IPS DF 6.9 (cell line): ENCODE results near the gene TBC1D23.
"Not testable (repeated sequence)": the region's sequence is repeated elsewhere in the genome, so short reads cannot be mapped to it uniquely, and the experiment has no call there.

Experiments used
- DNase-seq: peaks from one replicate; pipeline ENCODE4 v3.0.0-alpha.2; 2013; ENCODE audit warnings: low read depth, low spot score
- H3K27ac ChIP-seq: one replicate; pipeline ENCODE4 v1.5.1; 2013; ENCODE audit warnings: low read length, control low read depth
- H3K27me3 ChIP-seq: 2 replicates; pipeline ENCODE4 v1.6.1; 2013; ENCODE audit warnings: mild to moderate bottlenecking, low read length; ENCODE audit not compliant: control insufficient read depth, insufficient read depth
- H3K36me3 ChIP-seq: 2 replicates; pipeline ENCODE4 v1.6.1; 2013; ENCODE audit warnings: low read length; ENCODE audit not compliant: control insufficient read depth, insufficient read depth
- H3K4me1 ChIP-seq: 2 replicates; pipeline ENCODE4 v1.6.1; 2013; ENCODE audit warnings: low read length; ENCODE audit not compliant: control insufficient read depth, insufficient read depth
- H3K4me3 ChIP-seq: 2 replicates; pipeline ENCODE4 v1.5.1; 2013; ENCODE audit warnings: mild to moderate bottlenecking, low read length
- H3K9me3 ChIP-seq: 2 replicates; pipeline ENCODE4 v1.6.1; 2013; ENCODE audit warnings: low read length, inconsistent platforms; ENCODE audit not compliant: control insufficient read depth, insufficient read depth
- WGBS: extraction: QIAGEN DNeasy Blood & Tissue Kit; methylation state at CpG from one replicate; pipeline ENCODE4 v1.1.7; 2013; ENCODE audit warnings: mixed read lengths, missing lambda C conversion rate; ENCODE audit not compliant: insufficient read length, insufficient coverage; 5-methylcytosine and 5-hydroxymethylcytosine counted together

The TBC1D23 gene

DNA sequence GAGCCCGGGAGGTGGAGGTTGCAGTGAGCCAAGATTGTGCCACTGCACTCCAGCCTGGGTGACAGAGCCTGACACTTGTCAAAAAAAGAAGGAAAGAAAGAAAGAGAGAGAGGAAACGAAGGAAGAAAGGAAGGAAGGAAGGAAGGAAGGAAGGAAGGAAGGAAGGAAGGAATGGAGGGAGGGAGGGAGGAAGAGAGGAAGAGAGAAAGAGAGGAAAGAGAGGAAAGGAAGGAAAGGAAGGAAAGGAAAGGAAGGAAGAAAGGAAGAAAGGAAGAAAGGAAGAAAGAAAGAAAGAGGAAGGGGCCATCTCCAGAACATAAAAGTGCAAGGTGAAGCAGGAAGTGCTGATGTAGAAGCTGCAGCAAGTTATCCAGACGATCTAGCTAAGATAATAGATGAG is 31.6 kb upstream of the TBC1D23 start:
- no CpG with 5 or more reads among the region's 3 CpGs for WGBS
- H3K27ac ChIP-seq, H3K9me3 ChIP-seq, DNase-seq, H3K27me3 ChIP-seq, H3K36me3 ChIP-seq, H3K4me1 ChIP-seq, H3K4me3 ChIP-seq: not testable (repeated sequence)

DNA sequence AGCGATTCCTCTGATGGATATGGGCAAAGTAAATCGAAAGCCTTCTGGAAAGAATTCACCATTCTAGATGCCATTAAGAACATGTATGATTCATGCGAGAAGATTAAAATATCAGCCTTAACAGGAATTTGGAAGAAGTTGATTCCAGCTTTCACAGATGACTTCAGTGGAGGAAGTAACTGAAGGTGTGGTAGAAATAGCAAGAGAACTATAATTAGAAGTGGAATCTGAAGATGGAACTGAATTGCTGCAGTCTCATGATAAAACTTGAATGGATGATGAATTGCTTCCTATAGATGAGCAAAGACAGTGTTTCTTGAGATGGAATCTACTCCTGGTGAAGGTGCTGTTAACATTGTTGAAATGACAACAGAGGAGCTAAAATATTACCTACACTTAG is 30.1 kb upstream of the TBC1D23 start:
- WGBS: no CpG with 5 or more reads among the region's 3 CpGs
- Histone ChIP-seq H3K36me3 (no peaks in the 10 kb centered on the region), H3K4me3 (no peak overlapping the region), H3K4me1 (0 out of 2 replicates have a peak, but pooled peaks cover 2% of the 10 kb centered on the region), H3K9me3 (no peaks in the 10 kb centered on the region; the same call in 1 of the 2 replicates), H3K27ac (no peak overlapping the region), H3K27me3 (no peaks in the 10 kb centered on the region)
- DNase-seq: no peak

DNA sequence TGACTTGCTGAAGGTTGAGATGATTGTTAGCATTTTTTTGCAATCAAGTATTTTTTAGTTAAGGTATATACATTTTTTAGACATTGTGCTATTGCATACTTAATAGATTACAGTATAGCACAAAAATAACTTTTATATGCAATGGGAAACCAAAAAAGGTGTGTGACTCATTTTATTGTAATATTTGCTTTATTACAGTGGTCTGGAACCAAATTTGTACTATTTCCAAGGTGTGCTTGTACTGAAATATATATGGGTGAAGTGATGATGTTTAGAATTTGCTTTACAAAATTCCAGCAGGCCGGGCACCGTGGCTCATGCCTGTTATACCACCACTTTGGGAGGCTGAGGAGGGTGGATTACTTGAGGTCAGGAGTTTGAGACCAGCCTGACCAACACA is 29.1 kb upstream of the TBC1D23 start:
- no peaks in the 10 kb centered on the region; the same call in 1 of the 2 replicates for H3K9me3 ChIP-seq
- no peak overlapping the region for H3K4me3 ChIP-seq
- no peak overlapping the region for H3K27ac ChIP-seq
- H3K4me1 ChIP-seq: 0 out of 2 replicates have a peak, but pooled peaks cover 2% of the 10 kb centered on the region
- no peak for DNase-seq
- no peaks in the 10 kb centered on the region for H3K27me3 ChIP-seq
- WGBS: no CpG with 5 or more reads among the region's 2 CpGs
- no peaks in the 10 kb centered on the region for H3K36me3 ChIP-seq

DNA sequence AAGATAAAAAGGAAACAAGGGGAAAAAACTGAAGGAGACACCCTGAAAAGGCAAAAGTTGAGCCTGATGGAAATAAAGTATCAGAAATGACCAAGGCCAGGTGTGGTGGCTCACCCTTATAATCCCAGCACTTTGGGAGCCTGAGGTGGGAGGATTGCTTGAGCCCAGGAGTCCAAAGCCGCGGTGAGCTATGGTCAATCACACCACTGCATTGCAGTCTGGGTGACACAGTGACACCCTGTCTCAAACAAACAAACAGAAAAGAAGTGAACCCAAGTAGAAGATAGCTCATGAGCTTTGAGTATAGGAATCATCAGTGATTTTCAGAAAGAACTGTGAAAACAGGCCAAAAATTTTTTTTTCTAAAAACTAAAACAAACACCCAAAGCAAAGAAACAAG is 26.4 kb upstream of the TBC1D23 start:
- no peaks in the 10 kb centered on the region; the same call in 1 of the 2 replicates for H3K9me3 ChIP-seq
- no peak for DNase-seq
- H3K4me1 ChIP-seq: 0 out of 2 replicates have a peak, but pooled peaks cover 2% of the 10 kb centered on the region
- WGBS: no CpG with 5 or more reads among the region's 2 CpGs
- no peak overlapping the region for H3K4me3 ChIP-seq
- no peaks in the 10 kb centered on the region for H3K27me3 ChIP-seq
- H3K36me3 ChIP-seq: no peaks in the 10 kb centered on the region
- H3K27ac ChIP-seq: no peak overlapping the region

DNA sequence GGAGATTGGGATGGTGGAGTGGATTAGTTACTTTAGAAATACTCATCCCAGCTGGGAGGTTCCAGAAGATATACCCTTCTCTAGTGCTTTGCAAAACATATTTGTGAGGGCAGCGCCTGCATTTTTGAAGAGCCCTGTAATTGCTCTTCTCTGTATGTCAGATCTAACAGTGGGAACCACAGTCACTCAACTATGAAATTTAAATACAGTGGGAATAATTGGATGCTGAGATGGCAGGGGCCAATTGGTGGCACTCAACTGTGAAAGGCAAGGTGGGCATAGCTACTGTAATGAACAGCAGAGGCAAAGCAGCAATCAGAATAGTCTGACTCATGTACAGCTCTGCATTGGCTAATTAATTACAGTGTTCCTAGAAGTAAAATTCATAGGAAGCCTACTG is 22.2 kb upstream of the TBC1D23 start:
- DNase-seq: no peak
- Histone ChIP-seq H3K36me3 (no peaks in the 10 kb centered on the region), H3K4me1 (0 out of 2 replicates have a peak, but pooled peaks cover 2% of the 10 kb centered on the region), H3K4me3 (no peak overlapping the region), H3K27me3 (no peaks in the 10 kb centered on the region), H3K27ac (no peak overlapping the region), H3K9me3 (no peaks in the 10 kb centered on the region)
- no CpG with 5 or more reads among the region's 1 CpG for WGBS

DNA sequence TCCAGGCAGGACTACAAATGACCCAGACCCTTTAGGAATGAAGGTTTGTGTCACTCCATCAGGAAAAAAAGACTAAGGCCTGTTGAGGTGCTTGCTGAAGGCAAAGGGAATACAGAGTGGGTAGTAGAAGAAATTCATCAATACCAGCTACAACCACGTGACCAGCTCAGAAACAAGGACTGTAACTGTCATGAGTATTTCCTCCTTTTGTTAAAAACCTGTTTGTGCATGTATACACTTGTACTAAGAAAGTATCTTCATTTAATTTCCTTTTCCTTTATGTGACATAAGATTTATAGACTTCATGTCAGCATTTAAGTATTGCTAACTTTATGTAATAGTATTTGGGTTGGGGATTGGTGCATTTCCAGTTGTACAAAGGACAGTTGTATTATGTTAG is 18.3 kb upstream of the TBC1D23 start:
- not testable (repeated sequence) for H3K27me3 ChIP-seq
- WGBS: no CpG with 5 or more reads among the region's 1 CpG

DNA sequence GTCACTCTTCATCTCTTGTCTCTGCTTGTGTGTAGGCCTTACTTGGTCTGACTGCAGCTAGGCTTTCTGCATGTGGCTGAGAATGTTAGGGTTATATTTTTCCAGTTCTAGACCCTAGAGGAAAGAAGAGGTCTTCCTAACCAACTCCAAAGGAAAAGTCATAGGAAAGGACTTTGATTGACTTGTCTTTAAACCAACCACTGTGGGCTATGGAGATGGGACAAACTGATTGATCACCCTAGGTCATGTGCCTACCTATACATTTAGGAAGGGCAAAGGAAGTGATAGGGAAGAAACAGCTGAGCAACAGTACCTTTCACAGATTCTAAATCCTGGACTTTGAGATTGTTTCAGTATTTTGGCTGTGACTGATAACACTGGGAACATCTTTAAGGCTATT is 16.5 kb upstream of the TBC1D23 start:
- no peak for DNase-seq
- no peaks in the 10 kb centered on the region for H3K36me3 ChIP-seq
- no peaks in the 10 kb centered on the region for H3K27me3 ChIP-seq
- no peak overlapping the region for H3K27ac ChIP-seq
- H3K4me3 ChIP-seq: no peak overlapping the region
- no peaks in the 10 kb centered on the region for H3K4me1 ChIP-seq
- no peaks in the 10 kb centered on the region for H3K9me3 ChIP-seq

More for the DNA sequence above, 18.3 kb upstream of the TBC1D23 start:
- H3K4me1 ChIP-seq, H3K27ac ChIP-seq, DNase-seq, H3K4me3 ChIP-seq, H3K9me3 ChIP-seq, H3K36me3 ChIP-seq: not testable (repeated sequence)

DNA sequence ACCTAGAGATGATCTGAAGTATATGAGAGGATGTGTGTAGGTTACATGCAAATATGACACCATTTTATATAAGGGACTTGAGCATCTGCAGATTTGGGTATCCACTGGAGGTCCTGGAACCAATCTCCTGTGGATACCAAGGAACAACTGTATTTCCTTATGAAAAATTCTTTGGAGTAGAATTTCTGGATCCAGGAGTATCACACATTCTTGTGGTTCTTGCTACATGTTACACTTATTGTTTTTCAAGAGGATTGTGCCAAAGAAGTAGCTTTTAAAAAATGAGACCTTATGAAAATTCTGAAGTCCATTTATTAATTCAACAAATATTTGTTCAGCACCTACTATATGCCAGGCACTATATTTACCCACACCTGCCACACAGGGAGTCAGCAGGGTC is 15.7 kb upstream of the TBC1D23 start:
- Histone ChIP-seq H3K27me3 (no peaks in the 10 kb centered on the region), H3K9me3 (no peaks in the 10 kb centered on the region), H3K4me3 (no peak overlapping the region), H3K36me3 (no peaks in the 10 kb centered on the region), H3K27ac (no peak overlapping the region), H3K4me1 (no peaks in the 10 kb centered on the region)
- DNase-seq: no peak

DNA sequence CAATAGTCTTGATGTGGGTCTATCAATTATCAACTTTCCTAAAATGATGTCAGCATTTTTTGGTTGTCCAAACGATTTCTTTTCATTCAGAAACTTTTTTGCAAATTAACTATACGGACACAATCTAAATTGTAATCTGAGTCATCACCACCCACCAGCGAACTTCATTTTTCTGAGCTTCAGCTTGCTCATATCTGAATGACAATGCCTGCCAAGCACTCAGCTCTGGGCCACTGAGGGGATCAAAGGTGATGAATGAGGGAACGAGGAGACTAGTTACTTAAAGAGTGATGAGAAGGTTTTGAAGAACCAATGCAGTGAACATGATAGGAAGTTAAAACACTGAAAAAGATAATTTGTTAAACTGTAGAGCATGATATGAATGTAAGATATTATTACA is 14.9 kb upstream of the TBC1D23 start:
- Histone ChIP-seq H3K4me3 (no peak overlapping the region), H3K36me3 (no peaks in the 10 kb centered on the region), H3K9me3 (no peaks in the 10 kb centered on the region), H3K27me3 (no peaks in the 10 kb centered on the region), H3K4me1 (no peaks in the 10 kb centered on the region), H3K27ac (no peak overlapping the region)
- DNase-seq: no peak
- no CpG with 5 or more reads among the region's 4 CpGs for WGBS

DNA sequence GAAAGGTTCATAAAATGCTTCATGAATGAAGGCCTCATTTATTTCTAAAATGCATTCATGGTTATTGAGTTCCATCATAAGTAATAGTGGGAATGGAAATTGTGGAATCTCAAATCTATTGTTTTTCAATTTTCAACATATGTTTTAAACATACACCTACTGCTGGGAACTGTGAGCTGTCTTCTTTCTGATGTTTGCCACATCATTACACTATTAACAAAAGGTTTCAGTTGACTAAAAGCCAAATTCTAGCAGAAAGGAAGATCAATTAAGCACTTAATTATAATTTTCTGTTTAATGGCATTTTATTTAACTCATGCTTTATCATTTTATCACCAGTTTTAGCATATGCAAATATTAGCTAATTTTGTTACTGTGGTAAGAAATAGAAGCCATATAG is 13.8 kb upstream of the TBC1D23 start:
- DNase-seq: no peak
- Histone ChIP-seq H3K9me3 (no peaks in the 10 kb centered on the region), H3K4me1 (no peaks in the 10 kb centered on the region), H3K27me3 (no peaks in the 10 kb centered on the region), H3K4me3 (no peak overlapping the region), H3K27ac (no peak overlapping the region), H3K36me3 (no peaks in the 10 kb centered on the region)

DNA sequence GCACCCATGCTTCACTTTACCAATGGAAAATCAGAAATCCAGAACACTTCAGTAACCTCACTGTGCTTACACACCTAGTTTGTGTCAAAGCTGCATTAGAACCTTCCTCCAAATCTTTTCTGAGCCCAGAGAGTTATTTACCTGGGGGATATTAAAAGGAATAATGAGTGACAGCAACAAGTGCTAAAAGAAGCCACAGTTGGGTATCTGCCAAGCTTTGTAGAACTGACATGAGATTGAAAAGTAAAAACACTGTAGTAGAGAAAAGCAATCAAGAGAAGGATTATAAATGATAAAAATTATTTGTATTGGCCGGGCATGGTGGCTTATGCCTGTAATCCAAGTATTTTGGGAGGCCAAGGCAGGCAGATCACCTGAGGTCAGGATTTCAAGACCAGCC is 8.8 kb upstream of the TBC1D23 start:
- Histone ChIP-seq H3K27me3 (no peaks in the 10 kb centered on the region), H3K36me3 (no peaks in the 10 kb centered on the region), H3K4me1 (no peaks in the 10 kb centered on the region), H3K4me3 (no peak overlapping the region), H3K27ac (no peak overlapping the region), H3K9me3 (no peaks in the 10 kb centered on the region)
- WGBS: no CpG with 5 or more reads among the region's 1 CpG
- no peak for DNase-seq
